ENCODE measurements around the gene CTNNA3.

CTNNA3 gene

DNA sequence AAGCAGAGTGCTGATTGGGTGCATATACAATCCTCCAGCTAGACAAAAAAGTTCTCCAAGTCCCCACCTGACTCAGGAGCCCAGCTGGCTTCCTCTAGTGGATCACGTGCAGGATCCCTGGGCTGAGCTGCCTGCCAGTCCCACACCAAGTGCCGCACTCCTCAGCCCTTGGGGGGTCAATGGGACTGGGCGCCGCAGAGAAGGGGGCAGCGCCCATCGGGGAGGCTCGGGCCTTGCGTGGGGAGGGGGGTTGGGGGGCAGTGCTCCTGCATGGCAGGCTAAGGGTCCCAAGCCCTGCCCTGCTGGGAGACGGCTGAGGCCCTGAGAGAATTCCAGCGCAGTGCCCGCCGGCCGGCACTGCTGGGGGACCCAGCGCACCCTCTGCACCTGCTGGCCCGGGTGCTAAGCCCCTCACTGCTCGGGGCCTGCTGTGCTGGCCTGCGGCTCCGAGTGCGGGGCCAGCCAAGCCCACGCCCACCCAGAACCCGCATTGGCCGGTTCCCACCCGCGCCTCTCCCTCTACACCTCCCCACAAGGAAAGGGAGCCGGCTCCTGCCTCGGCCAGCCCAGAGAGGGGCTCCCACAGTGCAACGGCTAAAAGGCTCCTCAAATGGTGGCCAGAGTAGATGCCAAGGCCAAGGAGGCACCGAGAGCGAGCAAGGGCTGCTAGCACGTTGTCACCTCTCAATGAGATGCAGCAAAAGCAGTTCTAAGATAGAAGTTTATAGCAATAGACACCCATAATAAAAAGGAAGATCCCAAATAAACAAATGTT is 1044.5 kb downstream of the CTNNA3 start:
- DNase-seq (ENCODE audit: low read depth in 2 of 2), result no peak

DNA sequence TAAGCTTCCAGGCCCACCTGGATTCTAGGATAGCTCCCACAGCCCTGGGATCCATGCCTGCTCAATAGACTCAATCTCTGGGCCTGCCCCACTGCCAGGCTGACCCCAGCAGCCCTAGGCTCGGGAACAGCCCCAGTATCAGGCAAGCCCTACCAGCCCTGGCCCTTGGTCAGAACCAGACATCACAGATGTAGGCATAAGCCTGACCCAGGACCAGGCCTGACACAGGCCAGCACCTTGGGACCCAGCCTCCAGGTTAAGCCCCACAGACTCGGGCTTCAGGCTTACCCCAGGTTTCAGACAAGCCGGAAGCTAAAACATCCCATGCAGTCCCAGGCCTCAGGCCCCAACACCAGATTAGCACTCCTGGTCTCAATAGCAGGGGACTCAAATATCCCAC is 1046.4 kb downstream of the CTNNA3 start:
- no peak for DNase-seq (ENCODE audit: low read depth in 2 of 2)

DNA sequence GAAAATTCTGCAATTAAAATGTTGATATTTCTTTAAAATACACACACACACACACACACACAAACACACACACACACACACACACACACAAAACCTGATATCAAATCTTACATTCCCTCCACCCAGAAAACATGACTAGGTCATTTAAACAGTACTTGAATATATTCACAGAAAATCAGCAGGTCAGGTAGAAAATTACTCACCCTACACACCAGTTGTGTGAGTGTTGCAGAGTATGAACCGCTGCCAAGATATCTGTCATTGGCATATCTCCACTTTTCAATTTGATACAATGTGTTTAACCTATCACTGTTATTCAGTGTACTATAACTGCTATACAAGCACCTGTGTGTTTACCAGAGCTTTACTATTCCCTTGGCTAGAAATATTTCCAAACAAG is 1053.8 kb downstream of the CTNNA3 start:
- no peak for DNase-seq (ENCODE audit: low read depth in 2 of 2)

DNA sequence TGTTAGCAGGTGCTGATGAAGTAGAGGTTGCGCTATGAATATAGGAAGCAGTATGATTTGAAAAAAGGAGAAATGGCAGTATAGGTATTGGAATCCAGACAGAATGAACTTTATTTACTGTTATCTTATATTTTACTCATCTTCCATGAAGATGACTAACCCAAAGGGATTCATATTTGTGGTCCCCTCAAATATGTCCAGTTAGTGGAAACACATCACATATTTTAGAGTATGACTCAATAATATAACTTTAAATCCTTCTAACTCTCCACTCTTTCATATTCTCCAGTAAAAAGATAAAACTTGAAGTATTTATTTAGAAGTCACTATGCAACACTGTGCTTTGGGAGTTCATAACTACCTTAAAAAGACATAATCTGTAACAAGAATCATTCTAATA is 1056.6 kb downstream of the CTNNA3 start:
- DNase-seq (ENCODE audit: low read depth in 2 of 2), result no peak

DNA sequence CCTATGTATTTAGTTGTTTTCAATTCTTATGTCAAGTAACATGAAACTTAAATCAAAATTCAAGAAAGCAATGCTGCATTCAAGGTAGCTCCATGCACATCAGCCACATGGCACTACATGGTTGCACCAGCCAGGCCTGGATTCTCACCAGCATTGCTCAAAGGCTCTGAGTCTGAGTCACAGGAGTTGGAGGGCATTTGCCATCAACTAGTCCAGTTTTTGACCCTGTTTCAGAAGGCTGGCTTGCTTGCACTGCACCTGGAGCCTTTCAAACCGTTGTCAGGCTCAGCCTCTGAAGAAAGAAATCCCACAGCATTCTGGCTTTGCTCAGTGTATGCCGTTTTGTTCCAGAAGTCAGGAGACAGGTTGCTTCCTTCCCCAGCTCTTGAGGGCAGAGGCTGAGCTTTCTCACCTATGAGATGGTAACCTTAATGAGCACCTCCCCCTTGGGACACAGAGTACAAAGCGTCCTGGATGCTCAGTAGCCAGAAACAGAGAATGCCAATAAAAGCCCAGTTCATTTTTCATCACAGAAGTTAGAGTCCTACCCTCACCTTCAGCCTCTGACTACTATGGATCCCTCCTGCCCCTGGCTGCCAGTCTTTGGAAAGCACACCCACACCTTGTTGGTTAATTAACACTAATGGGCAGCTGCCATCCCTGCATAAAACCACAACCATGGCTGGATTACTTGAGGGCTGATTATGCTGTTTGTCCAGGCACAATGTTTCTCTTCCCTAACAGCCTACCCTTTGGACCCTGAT is 1058.5 kb downstream of the CTNNA3 start:
- DNase-seq (ENCODE audit: low read depth in 2 of 2), result no peak

DNA sequence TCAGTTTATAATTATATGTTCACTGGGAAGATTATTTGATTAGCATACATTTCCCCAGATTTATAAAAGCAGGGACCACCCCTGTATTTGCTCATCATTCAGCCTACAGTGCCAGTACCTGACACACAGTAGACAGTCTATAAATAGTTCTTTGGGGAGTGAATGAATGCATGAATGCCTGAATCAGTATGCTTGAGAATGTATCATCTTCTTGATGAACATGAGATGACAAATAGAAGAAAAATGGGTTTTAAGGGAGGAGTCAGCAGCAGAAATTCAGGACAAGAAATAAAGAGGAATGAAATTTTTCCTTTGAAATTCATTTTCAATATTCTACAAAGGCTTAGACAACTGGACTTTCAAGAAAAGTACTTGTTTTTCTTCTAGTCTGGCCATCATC is 1066.0 kb downstream of the CTNNA3 start:
- DNase-seq (ENCODE audit: low read depth in 2 of 2), result no peak

DNA sequence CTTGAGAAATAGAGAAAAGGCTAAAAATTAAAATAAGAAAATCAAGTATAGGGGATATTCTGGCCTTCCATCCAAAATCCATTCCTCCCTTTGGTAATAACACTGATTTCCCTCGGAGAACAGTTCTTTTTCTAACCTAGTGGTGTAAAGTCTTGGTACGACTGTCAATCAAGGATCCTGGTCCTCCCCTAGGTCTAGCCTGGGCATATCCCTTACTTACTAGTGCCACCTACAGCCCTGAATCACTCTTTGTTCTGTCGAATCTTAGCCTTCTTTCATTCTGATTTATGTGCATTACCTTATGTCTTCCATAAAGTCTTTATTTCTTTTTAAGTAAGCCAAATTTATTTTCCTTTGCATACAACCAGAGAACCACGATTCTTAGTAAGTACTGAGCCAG is 1068.8 kb downstream of the CTNNA3 start:
- no peak for DNase-seq (ENCODE audit: low read depth in 2 of 2)

DNA sequence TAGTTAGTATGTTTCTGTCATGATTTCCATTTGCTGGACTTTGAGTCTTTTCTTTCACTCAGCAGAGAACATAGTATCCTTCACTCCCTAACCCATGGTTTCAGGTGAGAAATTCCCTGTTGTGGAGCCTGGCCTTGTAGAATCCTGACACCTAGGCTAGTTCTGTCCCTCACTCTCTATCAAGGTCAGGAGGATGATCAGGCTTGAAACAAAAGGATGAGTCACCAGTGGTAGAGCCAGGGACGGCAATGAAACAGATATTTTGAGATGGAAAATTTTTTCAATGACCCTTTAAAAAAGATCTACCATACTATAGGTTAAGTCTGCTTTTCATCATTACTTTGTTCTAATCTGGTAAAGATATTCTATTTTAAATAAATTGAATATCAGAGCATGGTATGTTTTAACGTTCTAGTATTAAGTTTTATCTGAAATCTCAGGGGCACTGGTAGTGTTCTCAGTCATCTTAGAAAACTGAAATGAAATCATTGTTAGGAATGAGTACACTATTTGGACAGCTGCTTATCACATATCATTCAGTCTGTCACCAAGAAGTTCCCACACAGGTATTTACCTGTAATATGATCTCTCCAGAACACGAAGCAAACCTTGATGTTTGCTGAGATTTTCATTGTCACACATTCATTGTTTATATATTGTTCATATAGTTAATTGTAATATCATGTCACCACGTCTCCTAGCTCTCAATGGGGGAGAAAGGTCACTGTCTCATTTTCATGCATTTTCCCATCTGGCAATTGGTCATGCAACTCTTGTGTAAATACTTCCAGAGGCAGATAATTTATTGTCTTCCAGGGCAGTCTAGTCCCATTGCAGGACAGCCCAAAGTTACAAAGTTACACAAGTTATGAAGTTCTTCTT is 1070.0 kb downstream of the CTNNA3 start:
- DNase-seq (ENCODE audit: low read depth in 2 of 2), result no peak

DNA sequence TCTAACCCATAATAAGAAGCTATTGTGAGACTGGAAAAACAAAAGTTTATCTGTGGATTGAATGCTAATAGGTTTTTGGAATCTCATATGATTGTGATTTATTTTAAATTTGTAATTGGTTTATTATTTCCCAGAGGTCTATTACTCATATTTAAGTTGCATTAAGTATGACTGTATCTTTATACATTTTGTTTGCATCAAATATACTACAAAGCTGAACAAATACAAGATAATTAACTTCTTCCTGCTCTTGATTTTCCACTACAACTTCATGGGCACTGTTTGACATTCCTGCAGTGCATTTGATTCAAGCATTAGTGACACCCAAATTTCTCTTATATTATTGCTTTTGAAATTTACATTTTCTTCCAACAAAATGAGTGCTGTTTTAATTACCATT is 1073.9 kb downstream of the CTNNA3 start:
- no peak for DNase-seq (ENCODE audit: low read depth in 2 of 2)

DNA sequence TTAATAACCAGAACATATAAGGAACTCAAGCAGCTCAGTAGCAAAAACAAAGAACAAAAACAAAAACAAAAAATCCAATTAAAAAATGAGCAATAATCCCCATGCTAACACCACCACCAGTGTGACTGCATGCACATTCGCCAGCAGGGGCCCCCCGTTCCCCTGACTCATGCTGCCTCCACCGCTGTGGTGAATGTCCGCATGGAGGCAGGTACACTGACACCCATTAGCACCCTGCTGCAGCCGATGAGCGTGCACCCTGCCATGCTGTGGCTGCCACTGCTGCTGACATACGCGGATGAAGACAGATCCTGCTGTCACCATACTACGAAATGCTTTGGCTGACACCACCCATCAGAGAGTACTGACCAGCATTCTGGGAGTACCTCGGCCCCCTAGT is 1091.8 kb downstream of the CTNNA3 start:
- no peak for DNase-seq (ENCODE audit: low read depth in 2 of 2)

DNA sequence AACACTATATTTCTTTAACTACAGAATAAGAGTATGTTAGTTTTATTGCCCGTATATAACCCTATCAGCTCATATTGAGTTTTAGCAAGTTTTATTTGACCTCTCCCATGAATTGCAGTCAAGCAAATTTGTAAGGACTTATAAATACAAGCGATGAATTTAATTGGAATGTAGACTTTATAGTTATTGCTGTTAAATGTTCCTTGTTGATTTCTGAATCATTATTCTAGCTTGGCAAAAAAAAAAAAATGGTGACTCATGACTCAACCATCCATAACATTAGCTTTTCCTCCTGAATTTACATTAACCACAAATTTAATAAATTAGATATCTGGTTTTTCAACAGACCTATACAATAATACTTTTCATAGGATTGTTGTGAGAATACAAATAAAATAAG is 1104.1 kb downstream of the CTNNA3 start:
- DNase-seq (ENCODE audit: low read depth in 2 of 2), result no peak

DNA sequence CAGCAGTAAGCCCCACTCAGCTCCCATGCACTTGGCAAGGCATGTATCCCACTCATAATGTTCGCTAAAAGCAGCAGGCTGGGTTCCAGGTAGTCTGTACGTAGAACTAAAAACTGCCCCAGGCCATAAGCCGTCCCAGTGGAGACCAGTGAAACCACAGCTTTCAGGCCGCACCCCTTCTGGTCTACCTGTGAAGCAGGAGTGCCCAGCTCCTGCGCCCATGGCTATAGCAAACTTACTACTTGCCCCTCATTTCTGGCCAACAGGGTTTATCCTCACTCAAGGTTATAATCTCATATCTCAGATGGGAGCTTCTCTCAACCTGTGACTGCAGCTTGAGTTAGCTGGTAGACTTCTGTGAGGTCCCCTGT is 1108.3 kb downstream of the CTNNA3 start:
- no peak for DNase-seq (ENCODE audit: low read depth in 2 of 2)

DNA sequence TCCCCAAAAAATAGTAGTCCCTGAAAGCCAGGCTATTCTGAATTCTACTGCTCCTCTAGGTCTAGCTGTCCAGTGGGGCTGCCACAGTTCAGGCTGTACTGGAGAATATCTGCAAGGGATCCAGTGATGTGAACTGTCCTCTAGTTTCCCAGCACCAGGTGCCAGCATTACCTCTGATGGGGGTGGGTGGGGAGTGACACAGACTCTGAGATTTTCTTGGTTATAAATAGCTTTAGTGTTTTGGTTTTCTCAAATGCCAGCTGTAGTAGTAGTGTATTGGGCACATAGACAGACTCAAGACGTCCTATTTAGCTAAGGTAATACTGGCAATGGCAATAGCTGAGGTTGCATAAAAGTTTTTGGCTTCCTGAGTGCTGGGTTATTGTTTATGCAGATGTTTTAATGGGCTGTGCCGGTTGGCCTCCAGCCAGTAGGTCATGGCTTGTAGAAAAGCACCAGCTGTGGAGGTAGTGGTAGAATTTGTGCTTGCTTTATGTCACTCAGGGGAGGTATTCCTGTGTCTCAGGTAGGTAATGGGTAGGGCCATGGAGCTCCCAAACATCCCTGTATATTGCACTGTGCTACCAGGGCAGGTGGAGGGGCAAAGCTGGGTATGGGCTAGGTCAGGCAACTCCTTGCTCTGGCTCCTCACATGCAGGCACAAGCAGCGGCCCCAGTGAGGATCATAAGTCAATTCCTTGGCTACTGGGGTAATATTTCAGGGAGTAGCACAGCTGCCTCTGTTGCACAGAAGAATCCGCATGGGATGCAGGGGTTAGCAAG is 1108.9 kb downstream of the CTNNA3 start:
- no peak for DNase-seq (ENCODE audit: low read depth in 2 of 2)

DNA sequence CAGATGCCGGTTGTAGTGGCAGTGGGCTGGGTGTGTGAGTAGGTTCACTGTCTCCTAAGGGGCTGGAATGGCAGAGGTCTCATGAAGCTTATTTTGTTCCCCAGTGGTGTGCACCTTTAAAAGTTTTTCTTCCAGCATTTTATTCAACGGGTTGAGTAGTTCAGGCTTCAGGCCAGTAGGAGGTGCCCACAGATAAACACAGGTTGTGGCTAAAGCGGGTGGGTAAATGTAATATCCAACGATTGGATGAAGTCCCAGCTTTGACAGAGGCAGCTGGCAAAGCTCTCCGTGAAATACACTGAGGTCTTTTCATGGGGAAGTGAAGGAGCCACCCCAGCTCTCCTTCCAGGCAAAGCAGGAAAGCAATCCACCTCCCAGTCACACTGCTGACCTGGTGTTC is 1109.9 kb downstream of the CTNNA3 start:
- no peak for DNase-seq (ENCODE audit: low read depth in 2 of 2)

DNA sequence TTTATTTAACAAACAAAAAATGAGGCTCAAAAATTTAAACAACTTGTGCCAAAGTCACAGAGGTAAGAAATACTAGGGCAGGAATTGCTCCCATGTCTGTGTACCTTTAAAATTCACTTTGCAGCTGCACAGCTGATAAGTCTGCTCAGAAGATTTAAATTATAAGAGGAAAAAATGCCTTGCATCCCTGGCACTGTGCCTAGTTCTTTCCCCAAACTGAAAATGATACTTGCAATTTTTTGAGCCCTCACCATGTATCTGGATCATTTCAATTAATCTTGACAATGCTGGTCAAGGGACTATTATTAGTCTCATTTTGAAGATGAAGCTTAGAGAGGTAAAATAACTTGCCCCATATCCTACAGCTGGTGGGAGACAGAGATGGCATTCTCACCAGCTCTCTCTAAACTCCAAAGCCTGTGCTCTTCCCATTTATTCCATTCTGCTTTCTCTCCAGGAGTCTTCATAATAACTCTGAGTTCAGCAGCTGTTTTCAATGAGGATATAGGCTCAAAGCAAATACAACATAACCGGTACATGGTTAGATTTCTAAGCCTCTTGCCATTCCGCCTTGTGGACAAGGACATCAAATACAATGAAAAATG is 1120.6 kb downstream of the CTNNA3 start:
- no peak for DNase-seq (ENCODE audit: low read depth in 2 of 2)

DNA sequence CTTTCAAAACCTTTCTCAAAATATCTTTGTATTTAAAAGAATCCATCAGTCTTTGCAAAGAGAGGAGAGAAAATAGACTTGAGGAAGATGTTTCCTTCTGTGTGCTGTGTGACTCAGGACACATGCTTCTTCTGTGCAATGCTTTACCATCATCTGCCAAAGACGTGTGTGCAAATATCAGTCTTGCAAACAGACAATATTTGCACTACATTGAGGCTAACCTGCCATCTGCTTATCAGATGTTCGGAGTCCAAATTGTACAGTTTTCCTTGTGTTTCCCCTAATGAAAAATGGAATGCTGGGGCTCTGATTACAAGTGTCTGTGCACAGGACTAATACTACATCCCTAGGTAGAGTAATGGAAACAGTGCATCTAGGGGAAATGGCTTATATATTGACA is 1123.3 kb downstream of the CTNNA3 start:
- DNase-seq (ENCODE audit: low read depth in 2 of 2), result no peak

DNA sequence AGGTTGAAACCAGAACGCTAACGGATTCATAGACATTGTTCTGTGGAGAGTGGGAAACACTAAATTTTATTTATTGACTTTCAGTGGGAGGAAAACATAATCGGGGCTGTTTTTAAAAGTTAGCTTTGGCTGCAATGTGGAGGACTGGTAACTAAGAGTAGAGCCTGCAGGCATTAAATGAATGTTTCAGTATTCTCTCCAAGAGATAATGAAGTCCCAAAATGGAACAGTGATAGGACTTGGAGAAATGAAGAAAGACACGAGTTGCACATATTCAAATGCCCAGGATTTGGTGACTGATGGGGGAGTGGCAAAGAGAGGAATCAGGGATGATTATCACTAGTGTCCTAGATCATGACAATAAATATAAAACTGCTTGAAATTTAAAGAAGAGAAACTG is 1130.0 kb downstream of the CTNNA3 start:
- DNase-seq (ENCODE audit: low read depth in 2 of 2), result no peak

DNA sequence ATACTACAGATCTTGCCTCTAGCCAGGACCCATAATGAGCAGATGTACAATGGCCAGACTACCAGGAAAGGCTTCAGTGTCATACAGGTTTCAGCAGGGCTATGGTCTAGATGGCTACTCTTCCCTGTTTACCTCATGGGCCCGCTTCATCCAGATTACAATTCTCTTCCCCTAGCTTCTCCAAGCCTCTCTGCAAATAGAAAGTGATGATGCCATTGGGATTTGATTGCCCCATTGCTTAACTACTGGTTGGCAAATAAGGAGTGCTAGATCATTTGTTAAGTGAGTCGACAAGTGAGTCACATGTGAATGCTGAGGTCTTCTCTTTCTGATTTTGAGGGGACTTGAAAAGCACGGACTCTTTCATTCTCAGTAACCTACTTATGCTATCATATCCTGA is 1131.7 kb downstream of the CTNNA3 start:
- no peak for DNase-seq (ENCODE audit: low read depth in 2 of 2)

DNA sequence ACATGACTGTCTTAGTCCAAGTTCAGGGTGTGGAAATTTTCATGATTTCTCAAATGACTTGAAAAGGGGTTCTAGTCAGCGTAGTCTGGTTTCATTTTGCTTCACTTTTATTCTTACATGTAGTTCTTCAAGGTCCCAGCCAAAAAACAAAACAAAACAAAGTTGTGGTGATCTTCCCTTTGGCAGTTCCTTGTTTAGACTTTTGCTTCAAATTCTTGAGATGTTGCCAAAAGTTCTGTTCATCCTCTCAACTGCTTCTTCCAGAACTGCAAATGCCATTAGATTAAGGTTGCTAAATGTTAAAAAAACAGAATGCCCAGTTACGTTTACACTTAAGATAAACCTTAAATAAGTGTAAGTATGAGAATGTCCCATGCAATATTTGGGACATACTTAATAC is 1140.9 kb downstream of the CTNNA3 start:
- no peak for DNase-seq (ENCODE audit: low read depth in 2 of 2)

DNA sequence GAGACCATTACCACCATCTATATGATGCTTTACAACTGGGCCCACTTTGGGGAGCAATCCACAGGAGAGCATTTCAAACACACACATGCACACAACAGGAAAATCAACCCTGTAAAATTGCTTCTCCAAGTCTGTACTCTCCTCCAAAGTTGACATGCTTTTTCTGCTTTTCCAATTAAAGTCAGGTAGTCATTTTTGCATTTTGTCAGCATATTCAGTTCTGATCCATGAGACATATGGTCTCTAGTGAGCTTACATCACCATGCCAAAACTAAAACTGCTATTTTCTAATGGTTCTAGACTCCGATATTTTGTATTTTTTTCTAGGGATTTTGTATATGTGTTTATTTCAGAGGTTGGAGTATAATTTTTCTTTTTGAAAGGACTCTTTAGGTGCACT is 1143.7 kb downstream of the CTNNA3 start:
- DNase-seq (ENCODE audit: low read depth in 2 of 2), result no peak

DNA sequence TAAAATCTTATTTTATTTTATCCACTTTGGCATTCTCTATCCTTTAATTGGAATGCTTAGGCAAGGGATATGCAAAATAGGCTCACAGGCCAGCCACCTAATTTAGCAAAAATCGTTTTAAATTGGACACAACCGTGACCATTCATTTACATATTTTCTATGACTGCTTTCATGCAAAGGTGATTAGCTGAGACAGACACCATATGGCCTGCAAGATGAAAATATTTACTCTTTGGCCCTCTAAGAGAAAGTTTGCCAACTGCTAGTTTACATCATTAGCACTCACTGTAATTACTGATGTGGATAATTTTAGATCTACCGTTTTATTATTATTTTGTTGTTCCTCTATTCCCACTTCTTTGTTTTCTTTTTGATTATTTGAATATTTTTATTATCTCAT is 1145.6 kb downstream of the CTNNA3 start:
- no peak for DNase-seq (ENCODE audit: low read depth in 2 of 2)

Data from stimulated activated CD4-positive, alpha-beta T cell treated with anti-CD3 and anti-CD28 coated beads, Interleukin-15, amount 100 ng/mL, for 48 hours (primary cell).